GM21737 (cell line): Measurements from ENCODE around the gene FREM2.

Experiments
- ATAC-seq: cut with Tn5 transposase; IDR thresholded peaks from one replicate; pipeline ENCODE4 v1.9.1; 2021; ENCODE audit warnings: mild to moderate bottlenecking, moderate library complexity; ENCODE audit not compliant: unreplicated experiment

FREM2 gene

GRCh38 chr13:38686577-38687245 lies at the start of gene FREM2:
TSS of gene FREM2 (plus strand) at chr13:38687077. CDS start at chr13:38687345, 268 bp downstream.
- ATAC-seq: no peak

DNA sequence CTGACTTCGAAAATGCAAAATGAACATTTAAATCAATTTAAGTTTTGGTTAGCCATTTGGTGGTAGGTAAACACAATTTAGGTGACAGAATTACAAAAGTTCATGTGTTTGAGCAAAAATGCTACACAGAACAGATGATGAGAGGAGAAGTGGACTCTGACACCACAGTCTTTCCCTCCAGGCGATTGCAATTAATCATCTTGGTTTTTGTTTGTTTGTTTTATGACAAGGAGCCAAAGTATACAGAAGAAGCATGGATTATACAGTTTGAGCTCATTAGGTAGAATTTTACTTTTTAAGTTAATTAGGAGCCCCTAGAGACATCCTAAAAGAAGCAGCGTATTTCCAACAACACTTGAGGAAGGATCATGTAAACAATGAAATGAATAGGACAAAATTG lies 49.3 kb upstream of the FREM2 start:
- ATAC-seq: no peak

GRCh38 chr13:38641164-38641948 lies 45.5 kb upstream of the FREM2 start:
- ATAC-seq: no peak

DNA sequence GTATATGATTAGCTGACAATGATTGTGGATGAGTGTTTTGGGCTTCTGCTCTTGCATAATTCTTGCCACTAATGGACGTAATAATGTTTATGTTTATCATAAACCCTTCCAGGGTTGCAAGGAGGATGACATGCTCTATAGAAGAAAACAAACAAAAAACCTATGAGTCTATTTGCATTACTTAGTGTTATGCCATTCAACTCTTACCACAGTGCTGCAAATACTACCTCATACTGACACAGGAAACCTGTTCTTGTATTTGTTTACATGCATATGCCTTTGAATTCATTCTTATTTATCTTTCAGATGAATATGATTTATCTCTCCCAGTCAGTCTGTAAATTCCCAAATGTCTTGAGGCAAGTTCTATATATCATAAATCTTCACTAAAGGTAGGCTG lies 39.6 kb upstream of the FREM2 start:
- ATAC-seq: no peak

- no peak for ATAC-seq
Observed at GRCh38 chr13:38648912-38649311, 38.0 kb upstream of the FREM2 start.

DNA sequence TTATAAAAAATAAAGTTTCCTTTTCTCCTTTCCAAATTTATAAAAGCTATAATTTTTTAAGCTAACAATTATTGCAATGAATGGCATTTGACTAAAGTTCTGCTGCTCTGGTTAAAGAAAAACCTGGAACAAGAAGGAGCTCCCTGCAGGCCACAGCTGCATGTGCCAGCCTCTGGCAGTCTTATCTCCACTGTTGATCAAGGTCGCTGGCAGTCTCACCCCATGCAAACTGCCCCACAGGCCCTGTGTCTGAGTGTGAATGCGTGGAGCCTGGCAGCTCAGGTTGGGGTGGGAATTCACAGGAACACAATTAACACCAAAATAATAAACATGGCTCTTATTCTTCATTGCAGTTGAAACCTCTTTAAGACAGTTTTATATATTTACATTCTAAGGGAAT lies 30.2 kb upstream of the FREM2 start:
- no peak for ATAC-seq

DNA sequence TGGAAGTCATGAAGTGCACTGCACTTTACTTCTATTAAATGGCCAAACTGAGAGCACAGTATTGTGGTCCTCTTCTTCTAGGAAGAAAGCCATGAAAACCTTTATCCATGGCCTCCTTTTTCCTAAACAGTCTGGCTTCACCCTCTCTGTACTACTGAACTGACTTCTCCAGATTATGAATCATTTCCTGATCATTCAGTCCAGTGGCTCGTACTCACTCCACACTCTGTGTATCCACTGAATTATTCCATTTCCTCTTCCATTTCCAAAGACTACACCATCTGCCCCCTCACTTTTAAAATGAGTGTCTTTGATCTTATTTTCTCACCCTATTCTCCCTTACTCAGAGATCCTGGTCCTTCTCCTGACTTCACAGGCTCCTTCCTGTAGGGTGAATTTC lies 29.7 kb upstream of the FREM2 start:
- ATAC-seq: no peak

- ATAC-seq: no peak
Observed at GRCh38 chr13:38658906-38659305, 28.0 kb upstream of the FREM2 start.

DNA sequence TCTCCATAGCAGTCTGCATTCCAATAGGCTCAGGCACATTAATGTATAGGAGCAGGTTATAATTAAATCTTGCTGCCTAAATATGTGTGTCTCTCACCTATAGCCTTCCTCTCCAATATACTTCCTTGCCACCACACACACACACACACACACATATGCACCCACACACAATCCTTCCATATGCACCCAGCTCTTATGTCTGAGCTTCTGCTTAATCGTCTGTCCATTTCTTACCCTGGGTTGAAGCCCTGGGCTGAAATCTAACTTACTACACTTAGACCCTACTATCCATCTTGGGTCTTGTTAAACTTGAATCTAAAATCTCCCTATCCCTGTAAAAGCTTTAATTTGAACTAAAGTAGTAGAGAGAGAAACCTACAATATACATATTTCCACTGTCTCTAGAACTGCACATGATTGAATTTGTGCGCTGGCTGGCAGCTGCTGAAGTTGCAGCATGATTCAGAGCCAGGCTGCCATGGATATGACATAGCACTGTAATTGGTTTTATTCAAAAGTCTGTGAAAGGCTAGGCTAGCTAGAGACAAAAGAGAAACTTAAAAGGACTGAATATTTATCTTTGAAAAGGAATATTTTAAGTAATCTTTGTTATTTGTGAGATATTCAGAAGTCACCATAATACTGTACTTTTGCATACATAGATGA lies 25.7 kb upstream of the FREM2 start:
- no peak for ATAC-seq

DNA sequence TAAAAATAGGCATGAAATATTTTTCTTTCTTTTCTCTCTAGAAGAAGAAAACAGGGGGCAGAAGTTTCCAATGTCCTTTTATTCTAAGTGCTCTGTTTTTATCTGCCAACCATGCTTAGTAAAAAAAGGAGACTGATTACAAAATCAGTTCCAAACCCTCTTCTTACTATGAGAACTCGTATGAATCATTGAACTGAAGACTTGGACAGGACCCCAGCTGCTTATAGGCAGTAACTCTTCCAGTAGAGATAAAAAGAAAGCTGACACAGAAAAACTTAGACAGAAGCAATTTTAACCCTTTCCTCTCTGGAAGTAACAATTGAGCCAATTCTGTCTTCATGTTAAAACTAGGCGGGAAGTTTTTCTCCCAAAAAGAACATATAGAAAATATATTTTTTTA lies 24.5 kb upstream of the FREM2 start:
- ATAC-seq: no peak

GRCh38 chr13:38664906-38665305 lies 22.0 kb upstream of the FREM2 start:
- ATAC-seq: no peak

DNA sequence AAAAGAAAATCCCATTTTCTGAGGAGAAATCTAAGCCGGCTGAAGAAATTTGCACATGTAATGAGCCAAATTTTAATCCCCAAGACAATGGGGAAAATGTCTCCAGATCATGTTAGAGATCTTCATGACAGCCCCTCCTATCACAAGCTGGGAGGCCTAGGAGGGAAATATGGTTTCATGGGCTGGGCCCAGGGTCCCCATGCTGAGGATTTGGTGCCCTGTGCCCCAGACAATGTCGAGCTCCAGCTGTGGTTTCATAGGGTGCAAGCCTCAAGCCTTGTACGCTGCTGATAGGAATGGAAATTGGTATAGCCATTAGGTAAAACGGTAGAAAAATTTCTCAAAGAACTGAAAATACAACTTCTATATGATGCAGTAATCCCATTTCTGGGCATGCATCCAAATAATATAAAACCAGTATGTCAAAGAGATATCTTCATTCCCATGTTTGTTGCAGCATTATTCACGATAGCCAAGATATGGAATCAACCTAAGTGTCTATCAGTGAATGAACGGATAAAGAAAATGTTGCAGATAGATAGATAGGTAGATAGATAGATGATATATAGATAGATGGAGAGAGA lies 19.3 kb upstream of the FREM2 start:
- ATAC-seq: no peak

DNA sequence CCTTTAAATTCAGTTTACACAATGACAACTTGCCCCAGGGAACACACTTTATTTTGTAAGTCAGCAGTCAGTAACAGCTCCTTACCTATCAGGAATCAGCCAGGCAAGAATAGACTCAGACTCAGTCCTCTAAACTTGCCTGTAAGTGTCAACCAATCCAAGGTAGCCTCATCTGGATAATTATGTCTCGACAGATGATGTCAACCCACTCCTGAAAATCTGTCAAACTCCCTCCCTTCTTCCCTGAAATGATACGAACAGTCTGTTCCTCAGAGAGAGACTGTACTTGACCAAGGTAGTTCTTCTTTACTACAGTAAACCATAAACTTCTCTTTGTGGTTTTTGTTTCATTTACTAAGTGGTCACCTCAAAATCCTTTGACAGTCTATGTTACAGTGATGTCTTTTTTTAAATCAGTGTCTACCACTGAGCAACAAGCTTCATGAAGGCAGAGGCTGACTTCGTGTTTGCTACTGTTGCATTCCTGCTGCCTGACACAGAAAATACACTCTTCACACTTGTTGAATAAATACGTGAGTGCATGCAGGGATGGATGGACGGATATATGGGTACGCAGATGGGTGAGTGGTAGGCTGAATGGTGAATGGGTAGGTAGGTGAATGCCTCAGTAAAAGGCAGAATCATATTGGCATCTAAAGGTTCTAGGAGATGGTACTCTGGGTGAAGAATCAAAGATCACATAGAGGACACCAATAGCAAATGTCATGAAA lies 17.5 kb upstream of the FREM2 start:
- no peak for ATAC-seq

GRCh38 chr13:38670627-38671026 lies 16.2 kb upstream of the FREM2 start:
- ATAC-seq: no peak

- ATAC-seq: no peak
Observed at GRCh38 chr13:38671980-38672379, 14.9 kb upstream of the FREM2 start.

DNA sequence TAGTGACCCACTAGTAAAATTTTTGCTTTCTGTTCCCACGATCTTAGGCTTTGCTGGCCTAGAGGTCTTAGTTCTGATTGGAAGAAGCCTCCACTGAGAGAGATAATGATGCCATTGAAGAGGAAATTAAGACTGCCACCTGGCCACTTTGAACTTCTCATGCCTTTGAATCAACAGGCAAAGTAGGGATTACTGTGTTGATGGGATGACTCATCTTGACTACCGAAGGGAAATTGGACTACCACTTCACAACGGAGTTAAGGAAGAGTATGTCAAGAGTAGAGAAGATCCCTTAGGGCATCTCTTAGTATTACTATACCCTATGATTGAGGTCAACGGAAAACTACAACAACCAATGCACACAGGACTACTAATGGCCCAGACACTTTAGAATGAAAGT lies 12.7 kb upstream of the FREM2 start:
- ATAC-seq: no peak

DNA sequence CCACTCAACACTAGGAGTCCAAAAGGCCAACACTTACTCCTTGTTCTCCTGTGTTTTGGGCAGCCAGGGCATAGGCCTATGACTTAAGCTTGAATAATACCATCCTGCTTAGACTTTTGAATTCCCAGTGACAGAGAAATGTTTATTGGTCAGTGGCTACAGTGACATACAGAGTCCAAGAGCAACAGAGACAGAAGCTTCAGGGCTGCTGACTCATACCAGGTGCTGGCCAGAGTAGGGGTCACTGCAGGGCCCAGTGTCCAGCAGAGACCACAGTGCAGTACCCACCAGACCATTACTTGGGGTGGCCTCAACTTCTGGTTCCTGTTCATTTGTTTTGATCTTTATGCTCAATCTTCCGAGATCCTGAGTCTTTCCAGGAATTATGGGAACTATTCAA lies 6.0 kb upstream of the FREM2 start:
- no peak for ATAC-seq

DNA sequence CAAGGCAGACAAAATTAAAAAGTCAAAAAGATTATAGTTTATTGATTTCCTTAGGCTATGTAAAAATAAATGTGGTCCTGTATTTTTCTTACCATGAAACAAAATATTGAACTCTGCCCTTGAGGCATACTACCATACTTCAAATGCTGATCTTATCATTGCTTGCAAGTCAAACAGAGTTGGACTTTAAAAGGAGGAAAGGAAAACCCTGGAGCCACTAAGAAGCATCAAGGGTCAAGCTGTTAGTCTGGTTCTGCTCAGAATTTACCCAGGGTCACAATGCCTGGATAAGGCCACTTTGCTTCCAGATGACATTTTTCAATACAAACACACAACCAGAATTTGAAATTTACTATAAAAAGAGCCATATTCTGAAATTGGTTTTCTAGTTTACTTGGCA lies 2.2 kb upstream of the FREM2 start:
- ATAC-seq: no peak

DNA sequence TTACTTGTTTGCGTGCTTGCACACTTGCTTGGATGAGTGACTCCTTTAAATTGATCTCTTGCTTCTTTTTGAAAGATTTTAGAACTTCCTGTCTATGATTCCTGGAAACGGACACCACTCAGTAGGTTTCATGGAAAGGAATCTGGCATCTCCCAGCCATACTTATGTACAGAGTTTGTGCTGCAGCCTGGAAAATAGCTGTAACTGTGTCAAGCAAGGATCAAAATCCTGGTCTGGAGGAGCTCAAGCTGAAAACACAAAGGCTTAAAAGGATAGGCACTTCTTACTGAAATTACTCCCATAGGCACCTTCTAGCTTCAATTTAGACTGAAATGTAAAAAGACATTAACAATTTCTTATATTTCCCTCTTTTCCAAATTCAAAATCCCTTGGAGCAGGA lies 1.4 kb upstream of the FREM2 start:
- no peak for ATAC-seq

DNA sequence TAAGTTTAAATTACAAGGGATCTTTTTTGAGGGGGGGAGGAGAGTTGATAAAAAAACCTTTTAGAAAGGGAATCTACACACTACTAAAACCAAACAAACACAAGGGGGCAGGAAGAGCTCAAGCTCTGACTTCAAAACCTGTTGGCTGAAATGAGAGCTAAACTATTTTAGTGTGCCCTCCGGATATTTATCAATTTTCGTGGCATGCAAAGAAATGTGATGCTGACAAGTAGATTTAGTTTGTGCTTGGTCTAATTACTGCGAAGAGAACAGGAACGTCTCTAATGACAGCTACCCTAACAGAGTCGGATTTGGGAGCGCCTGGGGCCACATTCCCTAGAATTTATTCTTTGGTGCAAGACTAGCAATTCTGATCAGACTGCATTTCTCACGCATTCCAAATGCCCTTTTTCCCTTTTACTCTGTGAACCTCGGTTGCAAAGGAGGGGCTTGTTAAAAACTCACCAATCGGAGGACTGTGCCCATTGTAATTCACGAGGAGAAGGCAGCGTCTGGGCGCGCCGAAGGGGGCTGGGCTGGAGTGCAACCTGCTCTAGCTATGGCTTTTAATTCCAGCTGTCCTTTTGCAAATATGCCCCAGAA lies 802 bp upstream of the FREM2 start:
- no peak for ATAC-seq
